DMS53 treated with DMSO at 0.1 percent for 48 hours (cell line): ENCODE results near the gene FAM118A.
"Not testable (repeated sequence)": the region's sequence is repeated elsewhere in the genome, so short reads cannot be mapped to it uniquely, and the experiment has no call there.

Experiments used
- DNase-seq: peaks from one replicate; lab custom pipeline; 2025; ENCODE audit not compliant: unreplicated experiment; lab: John Stamatoyannopoulos, UW

FAM118A gene

GRCh38 chr22:45329530-45329936 lies 19.8 kb downstream of the FAM118A start:
- DNase-seq = no peak

- DNase-seq = no peak
These were observed 20.8 kb downstream of the FAM118A start for GRCh38 chr22:45330548-45330947.

DNA sequence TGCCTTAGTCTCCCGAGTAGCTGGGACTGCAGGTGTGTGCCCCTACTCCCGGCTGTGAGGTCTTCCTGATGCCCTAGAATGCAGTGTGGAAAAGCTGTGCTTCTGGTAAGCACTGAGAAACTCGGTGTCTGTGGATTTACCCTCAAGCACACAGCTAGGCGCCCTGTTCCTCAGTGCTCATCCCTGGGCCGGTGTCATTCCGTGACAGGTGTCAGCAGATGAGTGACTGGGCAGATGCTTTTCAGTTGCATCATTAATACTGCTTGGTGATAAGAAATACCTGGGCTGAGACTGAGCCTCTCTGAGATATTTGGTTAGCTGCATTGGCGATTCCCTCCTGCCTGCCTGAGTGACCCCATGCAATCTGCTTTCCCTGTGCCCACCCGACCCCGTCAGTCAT lies 21.8 kb downstream of the FAM118A start:
- no peak for DNase-seq

GRCh38 chr22:45332001-45332400 lies 22.3 kb downstream of the FAM118A start:
- no peak for DNase-seq

GRCh38 chr22:45334068-45334467 lies 24.3 kb downstream of the FAM118A start:
- DNase-seq = no peak

DNA sequence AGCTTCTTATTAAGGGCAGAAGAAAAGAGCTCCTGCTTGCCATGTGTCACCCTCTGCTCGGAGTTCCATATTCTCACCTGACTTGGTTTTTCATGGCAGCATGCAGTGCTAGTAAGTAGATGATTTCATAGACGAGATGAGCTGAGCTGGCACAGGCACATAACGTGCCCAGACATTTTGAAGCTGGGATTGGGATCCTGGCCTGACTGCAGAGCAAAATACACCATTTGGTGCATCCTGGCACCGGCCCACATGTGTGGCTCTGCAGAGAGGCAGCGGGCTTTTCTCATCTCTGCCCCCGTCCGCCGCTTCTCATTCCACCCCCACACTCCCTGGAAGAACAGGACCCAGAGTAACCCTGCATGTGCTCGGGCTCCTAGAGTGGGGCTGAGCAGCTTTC lies 24.8 kb downstream of the FAM118A start:
- no peak for DNase-seq

- DNase-seq = no peak
These were observed 25.5 kb downstream of the FAM118A start for GRCh38 chr22:45335021-45335818.

DNA sequence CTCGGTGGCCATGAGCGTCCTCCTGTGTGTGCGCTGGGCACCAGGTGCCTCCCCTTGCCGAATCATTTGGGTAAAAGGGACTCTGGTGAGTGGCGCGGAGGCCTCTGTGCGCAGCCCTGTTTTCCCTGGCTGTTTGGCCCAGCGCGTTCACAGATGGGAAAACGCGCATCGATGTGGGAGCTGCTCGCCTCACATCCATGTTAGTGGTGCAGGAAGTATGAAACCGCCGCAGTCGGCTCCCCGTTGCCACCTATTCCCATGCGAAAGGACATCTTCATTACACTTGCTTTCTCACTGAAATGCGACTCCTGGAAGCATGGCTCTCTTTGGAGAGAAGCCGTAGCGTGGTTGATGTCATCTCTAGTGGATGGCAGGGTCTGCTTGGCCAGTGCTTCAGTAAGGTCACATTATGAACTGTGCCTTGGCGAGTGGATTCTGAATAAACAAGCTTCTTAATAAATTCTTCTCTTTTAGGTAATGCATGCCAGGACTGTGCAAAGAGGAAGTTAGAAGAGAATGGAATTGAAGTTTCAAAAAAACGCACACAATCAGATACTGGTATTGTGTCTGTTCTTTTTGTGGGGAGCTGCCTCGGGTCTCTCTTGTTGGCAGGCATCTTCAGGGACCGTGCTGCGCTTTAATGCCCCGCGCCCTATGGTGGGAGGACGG lies 26.3 kb downstream of the FAM118A start:
- DNase-seq = no peak

DNA sequence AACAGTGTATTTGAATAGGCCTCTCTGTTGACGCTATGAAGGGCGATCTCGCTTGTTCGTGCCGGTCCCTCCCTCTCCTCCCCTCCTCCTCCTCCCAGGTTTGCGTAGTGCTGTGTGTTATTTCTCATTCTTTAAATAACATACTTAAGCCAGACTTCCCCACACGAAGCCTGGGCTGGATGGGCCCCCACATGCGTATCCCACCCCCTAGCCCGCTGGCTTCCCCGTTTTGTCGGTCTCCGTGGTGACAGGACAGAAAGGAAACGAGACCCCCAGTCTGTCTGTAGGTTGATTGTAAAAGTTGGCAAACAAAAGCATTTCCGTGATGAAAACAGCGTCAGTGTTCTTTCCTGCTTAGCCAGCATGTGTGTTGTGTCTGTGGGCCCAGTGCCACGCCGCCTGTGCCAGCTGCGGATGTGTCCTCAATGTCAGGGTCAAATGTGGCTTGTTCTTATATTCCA lies 27.3 kb downstream of the FAM118A start:
- no peak for DNase-seq

DNA sequence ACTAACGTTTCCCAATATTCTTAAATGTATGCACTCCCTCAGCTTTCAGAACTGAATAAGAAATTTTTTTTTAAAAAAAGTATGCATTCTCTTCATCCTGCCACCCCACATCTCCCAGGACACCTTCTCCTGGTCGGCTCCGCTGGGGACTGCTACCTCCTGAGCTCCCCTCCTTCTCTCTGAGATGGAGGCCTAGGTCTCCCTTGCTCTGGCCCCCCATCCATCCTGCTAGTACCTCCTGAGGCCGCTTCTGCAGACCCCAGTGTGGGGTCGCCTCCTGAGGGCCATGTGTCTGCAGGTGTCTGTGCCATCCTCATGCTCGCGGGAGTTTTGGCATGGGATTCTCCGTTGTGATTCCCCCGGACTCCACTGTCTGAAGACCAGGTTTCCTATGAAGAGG lies 27.8 kb downstream of the FAM118A start:
- no peak for DNase-seq

DNA sequence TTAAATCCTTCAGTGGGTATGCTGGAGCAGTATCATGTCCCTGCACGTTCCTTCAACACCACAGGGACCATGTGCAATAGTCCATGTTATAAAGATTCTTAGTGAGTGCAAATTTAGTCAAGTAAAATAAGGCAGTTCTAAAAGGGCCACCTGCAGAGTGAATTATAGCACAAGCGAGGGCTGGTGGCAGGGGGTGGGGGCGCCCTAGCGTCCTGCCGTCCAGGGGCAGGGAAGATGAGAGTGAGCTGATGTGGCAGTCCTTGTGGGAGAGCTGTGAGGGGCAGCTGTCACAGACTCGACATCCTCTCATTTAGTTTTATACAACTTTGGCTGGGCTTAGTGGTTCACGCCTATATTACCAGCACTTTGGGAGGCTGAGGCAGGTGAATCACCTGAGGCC lies 29.1 kb downstream of the FAM118A start:
- no peak for DNase-seq

DNA sequence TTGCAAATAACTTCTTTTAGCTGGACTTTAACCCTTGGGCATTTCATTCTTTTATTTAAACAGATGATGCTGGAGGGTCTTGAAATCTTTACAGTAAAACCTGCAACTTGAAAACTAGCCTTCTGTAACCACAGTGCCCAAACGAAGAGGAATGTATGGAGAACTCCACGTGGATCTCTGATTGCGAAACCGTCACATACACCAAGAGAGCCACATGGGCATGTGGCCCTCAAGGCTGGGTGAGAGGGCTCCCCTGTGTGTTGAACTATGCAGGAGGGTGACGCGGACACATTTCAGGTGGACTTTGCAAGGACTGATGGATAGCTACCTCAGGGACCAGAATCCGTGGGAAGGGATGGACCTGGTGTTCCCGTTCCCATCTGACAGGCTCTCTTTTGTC lies 30.6 kb downstream of the FAM118A start:
- no peak for DNase-seq

GRCh38 chr22:45341498-45341897 lies 31.8 kb downstream of the FAM118A start:
- no peak for DNase-seq

DNA sequence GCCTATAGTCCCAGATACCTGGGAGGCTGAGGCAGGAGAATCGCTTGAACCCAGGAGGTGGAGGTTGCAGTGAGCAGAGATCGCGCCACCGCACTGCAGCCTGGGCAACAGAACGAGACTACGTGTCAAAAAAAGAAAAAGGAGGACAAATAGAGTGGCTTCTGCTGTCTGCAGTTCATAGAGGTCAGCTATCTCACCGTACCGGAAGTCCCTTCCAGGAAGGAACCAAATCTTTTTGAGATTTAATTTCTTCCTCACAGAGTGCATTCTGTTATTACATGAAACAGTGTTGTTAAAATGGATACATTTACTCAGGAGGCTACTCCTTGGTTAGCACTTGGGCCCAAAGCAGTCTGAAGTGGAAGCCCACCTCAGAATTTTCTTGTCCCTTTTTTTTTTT lies 33.4 kb downstream of the FAM118A start:
- DNase-seq = no peak

GRCh38 chr22:45344334-45344733 lies 34.6 kb downstream of the FAM118A start:
- no peak for DNase-seq

DNA sequence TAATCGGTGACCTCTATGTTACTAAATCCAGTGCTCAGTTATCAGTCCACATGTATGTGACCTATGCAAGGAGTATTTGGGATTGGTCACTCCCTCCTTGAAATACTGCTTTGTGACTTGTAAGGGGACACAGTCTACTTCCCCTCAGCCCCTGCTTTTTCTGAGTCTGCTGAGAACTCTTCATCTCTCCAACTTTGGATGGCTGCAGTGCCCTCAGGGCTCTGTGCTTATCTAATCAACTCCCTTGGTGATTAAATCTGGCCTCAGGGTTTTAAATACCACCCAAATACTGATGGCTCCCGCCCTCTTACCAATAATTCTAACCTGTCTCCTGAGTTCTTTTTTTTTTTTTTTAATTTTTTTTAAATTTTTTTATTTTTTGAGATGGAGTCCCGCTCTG lies 40.2 kb downstream of the FAM118A start:
- DNase-seq = no peak

DNA sequence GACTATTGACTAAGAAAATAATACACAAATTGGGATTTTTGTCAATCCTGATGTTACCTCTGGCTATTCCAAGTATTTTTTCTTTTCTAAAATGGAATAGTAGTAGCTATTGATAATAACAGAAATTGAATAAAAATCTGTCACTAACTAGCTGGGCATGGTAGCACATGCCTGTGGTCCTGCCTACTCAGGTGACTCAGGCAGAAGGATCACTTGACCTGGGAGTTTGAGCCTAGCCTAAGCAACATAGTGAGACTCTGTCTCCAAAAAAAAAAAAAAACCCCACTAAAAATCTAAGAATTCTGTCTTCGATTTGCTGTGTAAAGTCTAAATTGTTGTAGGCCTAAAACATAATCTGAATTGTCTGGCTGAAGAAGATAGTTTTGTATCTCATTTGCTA lies 42.2 kb downstream of the FAM118A start:
- DNase-seq = no peak

- not testable (repeated sequence) for DNase-seq
These were observed 43.0 kb downstream of the FAM118A start for GRCh38 chr22:45352757-45353156.

- no peak for DNase-seq
These were observed 44.1 kb downstream of the FAM118A start for GRCh38 chr22:45353786-45354185.

DNA sequence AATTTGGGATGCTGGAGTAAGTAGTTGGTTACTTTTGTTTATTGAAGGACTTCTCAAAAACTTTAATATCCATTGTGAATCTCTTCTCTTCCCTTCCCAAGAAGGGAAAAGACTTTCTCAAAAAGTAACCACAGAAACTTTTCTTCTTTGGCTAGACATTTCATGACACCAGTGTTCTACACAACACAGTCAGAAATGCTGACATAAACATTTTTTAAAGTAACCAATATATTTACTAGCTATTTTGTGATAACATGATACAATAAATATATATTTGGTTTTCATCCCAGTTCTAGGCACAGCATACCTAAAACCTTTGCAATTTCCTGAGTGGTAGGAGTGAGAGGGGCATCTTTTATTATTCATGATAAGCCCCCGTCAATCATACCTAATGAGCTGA lies 47.8 kb downstream of the FAM118A start:
- no peak for DNase-seq

DNA sequence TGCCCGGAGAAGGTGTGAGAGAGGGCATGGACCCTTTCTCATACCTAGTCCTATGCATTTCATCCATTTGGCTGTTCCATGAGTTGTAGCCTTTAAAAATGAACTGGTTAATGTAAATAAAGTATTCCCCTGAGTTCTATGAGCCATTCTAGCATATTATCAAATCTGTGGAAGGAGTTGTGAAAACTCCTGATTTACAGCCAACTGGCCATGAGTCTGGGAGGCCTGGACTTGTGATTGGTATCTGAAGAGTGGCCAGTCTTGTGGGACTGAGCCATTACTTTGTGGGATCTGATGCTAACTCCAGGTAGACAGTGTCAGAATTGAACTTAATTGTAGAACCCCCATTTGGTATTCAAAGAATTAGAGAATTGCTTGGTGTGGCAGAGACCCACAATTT lies 48.4 kb downstream of the FAM118A start:
- no peak for DNase-seq

- DNase-seq = no peak
These were observed 49.9 kb downstream of the FAM118A start for GRCh38 chr22:45359627-45360026.

- DNase-seq = no peak
These were observed 57.0 kb downstream of the FAM118A start for GRCh38 chr22:45366713-45367112.
